Raji (cell line): ENCODE data around the gene HDAC4.

ENCODE experiments used
- POLR2A ChIP-seq: IDR thresholded peaks from 2 replicates; pipeline ENCODE4 v1.6.1; 2011; ENCODE audit warnings: low read depth, low read length, control low read depth; ENCODE audit not compliant: insufficient read depth

The HDAC4 gene

DNA sequence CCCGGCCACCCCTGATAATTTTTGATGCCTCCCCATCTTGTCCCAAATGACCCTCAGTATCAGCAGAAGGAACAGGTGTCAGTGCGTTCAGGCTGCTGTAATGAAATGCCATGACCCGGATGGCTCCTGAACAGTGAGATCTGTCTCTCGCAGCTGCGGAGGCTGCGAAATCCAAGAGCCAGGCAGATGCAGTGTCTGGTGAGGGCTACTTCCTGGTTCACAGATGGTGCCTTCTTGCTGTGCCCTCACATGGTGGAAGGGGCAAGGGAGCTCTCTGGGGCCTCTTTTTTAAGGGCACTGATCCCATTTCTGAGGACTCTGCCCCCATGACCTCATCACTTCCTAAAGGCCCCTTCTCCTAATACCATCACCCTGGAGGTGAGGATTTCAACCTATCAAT lies 400.7 kb downstream of the HDAC4 start:
- no peak for TF ChIP-seq POLR2A

DNA sequence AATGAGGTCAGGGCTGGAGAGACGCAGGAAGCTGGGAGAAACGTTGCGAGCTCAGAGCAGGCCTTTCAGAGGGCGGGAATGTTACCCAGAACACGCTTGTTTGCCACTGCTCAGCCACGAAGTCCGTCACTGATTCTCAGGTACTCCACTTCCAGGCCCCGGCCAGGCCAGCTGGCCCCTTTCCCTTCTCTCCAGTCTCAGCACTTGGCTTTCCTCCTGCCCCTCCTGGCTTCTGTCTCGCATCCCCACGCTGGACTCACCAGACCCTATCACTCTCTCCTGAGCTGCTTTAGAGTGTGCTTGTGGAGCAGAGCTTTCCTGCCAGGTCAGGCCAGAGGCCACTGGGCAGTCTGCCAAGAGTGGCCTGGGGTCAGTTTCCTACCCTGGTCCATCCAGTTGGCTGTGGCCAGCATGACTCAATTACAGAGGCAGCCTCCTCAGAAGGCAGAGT lies 401.5 kb downstream of the HDAC4 start:
- TF ChIP-seq POLR2A, result no peak

DNA sequence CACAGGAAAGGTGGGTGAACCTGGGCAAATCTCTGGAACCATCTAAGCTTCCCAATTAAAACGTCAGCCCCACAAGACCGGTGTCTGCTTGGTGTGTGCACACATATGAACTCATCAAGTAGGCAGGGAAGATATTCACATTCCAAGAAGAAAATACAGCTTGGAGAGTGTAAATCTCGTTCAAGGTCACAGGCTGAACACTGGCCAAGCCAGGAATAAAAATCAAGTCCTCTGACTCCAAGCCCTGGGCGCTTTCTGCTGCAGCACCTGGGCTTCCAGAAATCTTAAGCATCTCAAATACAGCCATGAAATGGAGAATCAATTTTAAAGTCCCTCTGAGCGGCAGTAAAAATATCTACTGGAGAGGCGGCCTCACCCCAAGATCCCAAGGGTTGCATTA lies 402.0 kb downstream of the HDAC4 start:
- TF ChIP-seq POLR2A, result no peak
